Pons (tissue), 1 donor: ENCODE results near the gene PLEKHS1.
"Not testable (repeated sequence)": the region's sequence is repeated elsewhere in the genome, so short reads cannot be mapped to it uniquely, and the experiment has no call there.

Experiments used
- DNase-seq: peaks from one replicate; pipeline ENCODE4 v3.0.0-alpha.2; 2016; ENCODE audit warnings: low spot score

The PLEKHS1 gene

DNA sequence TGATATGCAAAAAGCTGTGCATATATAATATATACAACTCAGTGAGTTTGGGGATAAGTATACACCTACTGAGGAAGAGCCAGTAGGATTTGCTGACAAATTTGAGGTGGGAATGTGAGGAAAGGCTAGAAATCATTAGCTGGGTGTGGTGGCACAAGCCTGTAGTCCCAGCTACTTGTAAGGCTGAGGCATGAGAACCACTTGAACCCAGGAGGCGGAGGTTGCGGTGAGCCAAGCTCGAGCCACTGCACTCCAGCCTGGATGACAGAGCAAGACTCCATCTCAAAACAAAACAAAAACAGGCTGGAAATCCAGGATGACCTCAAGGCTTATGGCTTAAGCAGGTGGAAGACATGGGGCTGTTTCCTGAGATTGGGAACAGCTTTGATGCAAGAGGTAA lies 10.6 kb upstream of the PLEKHS1 start:
- DNase-seq, result no peak

DNA sequence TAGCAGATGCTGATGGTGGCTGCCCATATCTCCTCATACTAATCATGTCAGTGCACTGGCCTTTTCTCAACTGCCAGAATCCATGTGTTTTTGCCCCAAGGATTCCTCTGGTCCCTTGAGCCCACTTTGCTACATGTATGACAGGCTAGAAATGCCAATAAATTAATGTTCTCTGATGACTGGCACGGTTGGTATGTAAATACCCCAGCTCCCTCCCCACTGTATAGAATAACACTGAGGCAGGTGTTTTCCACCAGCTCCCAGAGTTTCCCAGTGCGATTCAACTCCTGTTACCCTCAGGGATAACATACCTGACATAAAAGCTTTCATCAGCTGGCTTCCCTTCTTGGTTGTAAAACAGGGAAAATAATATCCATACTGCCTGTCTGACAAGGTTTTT lies 9.0 kb upstream of the PLEKHS1 start:
- no peak for DNase-seq

DNA sequence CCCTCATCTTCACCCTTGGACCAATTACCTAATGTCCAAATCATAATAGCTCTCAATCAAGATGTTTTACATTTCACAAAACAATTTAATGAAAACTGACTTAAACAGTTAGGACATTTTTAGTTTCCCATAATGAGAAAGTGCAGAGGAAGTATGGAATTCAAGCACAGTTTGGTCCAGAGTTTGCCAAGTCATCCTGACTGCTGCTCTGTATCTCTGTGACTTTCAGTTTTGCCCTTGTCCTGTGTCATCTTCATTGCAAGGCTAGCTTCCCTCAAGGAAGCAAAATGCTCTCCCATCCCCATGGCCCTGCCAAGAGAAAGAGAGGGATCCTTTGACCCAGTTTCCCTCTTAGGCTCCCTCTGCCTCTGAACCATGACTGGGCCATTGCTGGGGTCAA lies 7.9 kb upstream of the PLEKHS1 start:
- no peak for DNase-seq

DNA sequence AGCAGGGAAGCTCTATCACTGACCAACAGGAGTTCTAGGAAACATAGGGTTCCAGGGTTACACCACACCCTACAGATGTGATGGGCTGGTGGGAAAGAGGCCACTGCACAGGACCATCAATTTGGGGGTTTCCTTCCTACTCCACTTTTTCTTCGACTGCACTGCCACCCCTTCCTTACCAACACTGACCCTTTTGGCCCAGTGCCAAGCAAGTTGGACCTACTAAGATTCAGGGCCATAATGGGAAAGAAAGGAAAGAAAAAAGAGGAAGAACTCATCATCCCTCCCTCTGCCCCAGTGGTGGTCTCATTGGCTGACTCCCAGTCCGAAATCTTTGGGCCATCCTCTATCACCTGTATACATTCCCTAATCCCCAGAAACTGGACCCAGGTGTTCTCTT lies 6.1 kb upstream of the PLEKHS1 start:
- DNase-seq, result no peak

DNA sequence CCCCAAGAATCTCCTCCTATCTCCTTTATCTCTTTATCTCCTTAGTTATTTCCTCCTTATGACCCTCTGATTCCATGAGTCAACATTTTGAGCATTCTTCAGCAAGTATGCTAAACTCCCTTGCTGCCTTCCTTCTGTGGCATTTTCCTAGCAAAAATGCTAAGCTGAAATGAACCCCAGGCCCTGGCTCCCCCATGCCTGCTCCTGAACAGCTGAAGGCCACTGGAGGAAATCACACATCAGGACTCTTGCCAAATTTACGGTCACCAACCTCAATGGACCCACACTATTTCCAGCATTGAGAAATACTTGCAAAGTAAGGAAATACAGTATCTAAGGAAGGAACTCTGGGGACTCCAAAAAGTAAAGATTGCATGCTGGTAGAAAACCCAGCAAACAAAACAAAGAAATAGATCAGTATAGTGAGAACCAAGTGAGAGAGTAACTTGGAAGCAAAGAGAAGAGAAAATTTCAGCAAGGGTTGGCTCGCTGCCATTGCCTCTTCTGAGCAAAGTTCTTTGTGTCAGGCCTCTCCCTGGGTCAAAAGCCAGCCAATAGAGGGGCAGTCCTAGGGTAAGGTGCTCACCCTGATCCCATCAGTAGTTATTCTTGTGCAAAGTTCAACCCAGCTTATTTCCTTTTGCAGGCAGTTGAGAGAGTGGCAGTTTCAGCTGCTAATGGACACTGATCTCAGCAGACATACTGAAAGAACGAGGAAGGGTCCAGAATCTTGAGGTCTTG lies 5.1 kb upstream of the PLEKHS1 start:
- DNase-seq, result no peak

DNA sequence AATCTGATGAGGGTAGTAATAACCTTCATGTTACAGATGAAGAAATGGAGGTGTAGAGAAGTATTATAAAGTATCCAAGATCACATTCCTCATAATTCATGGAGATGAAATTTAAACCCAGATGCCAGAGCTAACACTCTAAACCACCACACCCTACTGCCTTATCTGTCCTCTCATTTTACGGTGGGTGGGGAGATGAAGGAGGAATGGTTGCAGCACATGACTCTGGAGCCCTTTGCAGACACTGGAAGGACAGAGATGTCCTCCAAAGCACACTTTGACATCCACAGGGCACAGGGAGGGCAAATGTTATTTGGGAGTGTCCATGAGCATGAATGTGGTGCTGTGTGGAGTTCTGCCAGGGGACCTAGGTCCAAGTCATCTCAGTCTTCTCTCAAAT lies 1.1 kb downstream of the PLEKHS1 start:
- DNase-seq, result no peak

DNA sequence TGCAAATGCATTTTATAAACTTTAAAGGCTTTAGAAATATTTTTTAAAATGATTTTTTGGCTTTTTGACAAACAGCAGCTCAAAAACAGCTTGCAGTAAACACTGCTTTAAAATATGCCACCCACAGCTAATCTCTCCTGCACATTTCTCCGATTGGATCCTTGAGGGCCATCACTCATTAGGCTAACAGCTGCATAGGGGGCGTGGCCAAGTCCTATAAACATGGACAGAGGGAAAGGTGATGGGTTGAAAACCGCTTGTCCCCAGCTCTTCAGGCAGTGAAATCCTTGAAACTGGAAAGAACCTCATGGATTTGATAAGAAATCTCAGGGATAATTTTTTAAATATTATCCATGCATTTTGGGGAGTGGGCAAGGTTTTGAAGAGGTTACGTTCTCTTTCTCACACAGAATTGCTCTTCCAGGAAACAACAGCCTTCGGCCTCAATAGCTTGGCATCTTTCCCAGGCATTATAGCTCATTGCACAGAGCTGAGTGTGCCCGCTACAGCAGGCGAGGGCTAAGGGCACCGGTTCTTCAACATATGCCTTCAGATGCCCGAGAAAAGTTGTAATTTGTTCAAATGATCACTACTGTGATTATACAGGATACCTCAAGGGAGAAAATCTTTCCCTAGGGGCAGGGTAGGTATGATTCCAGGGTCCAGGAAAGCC lies 1.7 kb downstream of the PLEKHS1 start:
- no peak for DNase-seq

DNA sequence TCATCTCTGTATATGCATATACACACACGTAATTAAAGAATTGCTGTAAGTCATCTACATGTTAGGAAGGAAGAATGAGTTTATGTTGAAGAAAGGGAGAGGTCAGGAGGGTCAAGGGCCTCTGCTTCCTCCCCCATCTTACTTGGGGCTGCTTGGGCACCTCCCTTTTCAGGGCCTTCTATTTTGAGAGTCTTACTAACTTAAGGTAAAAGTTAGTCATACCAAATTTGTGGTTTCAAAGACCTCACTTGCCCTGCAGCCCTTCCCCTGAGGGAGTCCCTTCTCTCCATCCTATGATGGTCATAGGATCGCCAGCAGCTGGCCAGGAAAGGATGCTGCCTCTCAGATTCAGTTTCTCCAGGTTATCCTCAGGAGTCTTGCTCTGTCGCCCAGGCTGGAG lies 2.6 kb downstream of the PLEKHS1 start:
- DNase-seq, result no peak

DNA sequence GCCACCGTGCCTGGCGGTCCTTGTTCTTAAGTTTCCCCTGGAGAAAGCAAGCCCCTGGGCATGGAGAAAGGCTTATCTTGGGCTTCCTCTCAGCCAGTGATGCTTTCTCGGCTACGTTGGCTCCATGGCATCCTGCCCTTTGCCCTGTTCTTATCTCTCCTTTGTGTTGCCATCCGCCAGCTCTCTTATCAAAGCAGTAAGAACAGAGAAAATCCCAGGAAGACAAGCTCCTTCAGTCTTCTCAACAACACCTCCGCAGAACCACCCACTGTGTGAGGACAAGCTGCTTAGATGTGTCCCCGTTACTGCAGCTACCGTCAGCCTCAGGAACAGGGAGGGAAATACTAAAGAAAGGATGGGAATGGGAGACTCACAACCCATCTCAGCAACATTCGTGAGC lies 3.3 kb downstream of the PLEKHS1 start:
- no peak for DNase-seq

DNA sequence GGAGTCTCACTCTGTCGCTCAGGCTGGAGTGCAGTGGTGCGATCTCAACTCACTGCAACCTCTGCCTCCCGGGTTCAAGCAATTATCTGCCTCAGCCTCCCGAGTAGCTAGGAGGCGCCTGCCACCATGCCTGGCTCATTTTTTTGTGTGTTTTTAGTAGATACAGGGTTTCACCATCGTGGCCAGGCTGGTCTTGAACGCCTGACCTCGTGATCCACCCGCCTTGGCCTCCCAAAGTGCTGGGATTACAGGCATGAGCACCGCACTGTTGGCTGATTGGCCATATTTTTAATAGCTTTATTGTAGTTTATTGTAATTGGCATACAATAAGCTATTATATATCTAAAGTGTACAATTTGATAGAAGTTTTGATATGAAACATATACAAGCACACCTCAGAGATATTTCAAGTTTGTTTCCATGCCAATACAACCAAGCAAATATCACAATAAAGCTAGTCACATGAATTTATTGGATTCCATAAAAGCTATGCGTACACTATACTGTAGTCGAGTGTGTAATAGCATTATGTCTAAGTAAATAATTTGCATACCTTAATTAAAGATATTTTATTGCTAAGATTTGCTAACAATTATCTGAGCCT lies 5.6 kb downstream of the PLEKHS1 start:
- no peak for DNase-seq

DNA sequence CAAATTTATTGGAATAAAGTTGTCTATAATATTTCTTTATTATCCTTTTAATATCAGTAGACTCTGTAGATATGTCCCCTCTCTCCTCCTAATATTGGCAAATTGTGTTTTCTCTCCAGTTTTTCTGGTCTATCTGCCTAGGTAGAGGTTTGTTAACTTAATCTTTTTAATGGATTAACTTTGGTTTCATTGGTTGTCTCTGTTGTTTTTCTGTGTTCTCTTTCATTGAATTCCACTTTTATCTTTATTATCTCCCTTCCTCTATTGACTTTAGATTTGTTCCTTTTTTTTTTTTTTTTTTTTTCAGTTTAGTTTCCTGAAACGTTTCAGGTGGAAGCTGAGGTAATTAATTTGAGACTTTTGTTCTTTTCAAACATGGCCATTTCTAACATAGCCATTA lies 10.6 kb downstream of the PLEKHS1 start:
- no peak for DNase-seq

DNA sequence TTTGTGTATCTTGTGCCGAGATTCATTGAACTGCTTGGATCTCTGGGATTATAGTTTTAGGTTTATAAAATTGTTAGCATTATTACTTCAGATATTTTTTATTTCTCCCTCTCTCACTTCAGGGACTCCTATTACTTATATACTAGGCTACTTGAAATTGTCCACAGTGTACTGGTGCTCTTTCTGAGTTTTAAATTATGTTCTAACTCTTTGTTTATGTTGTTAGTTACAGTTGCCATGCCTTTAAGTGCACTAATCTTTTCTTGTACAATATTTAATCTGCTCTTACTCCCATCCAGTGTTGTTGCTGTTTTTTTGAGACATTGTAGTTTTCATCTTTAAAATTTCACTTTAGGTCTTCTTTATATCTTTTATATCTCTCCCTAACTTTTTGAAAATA lies 13.1 kb downstream of the PLEKHS1 start:
- no peak for DNase-seq

DNA sequence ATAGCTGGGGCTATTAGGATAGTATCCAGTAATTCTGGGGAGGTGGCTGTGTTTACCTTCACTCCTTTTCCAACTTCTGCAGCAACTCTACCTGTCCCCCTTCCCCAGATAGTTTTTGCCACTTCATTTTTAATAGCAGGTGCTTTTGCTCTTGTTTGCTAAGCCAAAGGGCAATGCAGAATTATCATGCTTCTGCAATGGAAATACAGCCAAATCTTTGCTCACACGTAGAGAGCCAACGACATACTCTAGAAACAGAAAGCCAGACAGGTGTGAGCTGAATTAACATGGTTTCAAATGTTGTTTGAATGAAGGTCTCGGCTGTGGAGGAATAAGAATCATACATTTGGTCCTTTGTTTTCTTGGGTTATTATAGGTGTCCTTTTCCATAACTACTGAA lies 14.4 kb downstream of the PLEKHS1 start:
- no peak for DNase-seq

DNA sequence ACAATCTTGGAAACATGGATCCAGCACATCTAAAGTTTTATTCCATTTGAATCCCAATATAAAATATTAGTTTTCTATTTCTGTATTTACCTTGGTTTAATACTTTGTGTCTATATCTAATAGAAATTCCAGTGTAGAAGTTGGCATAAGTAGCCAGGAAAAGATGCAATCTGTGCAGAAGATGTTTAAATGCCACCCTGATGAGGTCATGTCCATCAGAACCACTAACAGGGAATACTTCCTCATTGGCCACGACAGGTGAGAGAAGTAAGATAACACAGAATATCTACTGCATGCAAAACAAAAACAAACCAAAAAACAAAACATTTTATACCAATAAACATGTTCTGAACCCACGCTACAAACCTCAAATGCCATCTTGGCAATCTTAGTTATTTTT lies 15.7 kb downstream of the PLEKHS1 start:
- no peak for DNase-seq

DNA sequence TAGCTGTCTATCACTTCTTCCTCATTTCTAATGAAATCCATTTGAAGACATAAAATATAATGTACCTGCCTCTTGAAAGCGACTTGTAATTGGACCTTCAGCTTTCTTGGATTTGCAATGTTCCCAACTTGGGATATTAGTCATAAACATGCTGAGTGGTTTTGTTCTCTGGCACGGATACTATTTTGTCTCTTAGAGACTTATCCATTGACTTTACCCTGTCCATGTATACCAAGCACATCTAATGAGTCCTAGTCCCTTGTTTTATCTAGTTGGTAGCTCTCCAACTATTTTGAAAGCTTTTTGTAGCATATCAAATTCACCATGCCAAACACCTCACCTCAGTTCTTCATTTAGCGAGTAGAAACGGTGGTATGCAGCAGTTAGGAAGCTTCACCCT lies 18.9 kb downstream of the PLEKHS1 start:
- DNase-seq, result no peak

DNA sequence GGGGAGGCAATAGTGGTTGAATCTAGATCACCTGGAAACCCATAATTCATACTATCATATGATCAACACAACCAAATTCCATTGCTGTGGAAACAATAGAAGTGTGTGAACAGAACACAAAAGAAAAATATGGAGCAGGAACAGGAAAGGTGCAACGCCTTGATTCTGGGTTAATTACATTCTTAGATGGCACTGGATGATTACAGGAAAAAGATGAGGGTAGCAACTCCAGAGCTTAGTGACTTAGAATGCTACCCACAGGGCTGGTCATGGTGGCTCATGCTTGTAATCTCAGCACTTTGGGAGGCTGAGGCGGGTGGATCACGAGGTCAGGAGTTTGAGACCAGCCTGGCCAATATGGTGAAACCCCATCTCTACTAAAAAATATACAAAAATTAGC lies 19.6 kb downstream of the PLEKHS1 start:
- DNase-seq, result not testable (repeated sequence)

DNA sequence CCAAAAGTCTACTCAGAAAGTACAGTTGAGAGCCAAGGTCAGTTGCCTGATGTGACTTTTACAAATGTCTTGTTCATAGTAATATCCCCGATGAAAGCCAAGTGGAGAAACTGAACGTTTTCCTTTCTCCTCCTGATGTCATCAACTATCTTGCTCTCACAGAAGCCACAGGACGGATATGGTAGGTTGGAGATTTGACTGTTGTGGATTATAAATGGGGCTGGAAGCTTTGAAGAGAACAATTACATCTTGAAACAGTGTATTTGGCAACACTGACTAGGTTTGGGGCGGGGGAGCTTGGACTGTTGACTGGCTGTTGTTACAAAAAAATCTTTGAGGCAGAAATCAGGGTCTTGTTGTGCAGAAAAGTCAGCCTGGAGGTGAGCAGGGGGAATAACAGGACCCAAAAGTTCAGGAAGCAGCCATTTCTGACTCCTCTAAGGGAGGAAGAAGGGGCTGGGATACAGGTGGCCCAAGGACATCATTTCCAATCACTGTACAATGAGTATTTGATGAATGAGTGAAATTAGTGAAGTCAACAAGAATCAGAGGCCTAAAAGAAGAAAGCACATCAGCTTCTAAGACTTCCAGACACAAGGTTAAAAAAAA lies 24.3 kb downstream of the PLEKHS1 start:
- DNase-seq, result no peak

DNA sequence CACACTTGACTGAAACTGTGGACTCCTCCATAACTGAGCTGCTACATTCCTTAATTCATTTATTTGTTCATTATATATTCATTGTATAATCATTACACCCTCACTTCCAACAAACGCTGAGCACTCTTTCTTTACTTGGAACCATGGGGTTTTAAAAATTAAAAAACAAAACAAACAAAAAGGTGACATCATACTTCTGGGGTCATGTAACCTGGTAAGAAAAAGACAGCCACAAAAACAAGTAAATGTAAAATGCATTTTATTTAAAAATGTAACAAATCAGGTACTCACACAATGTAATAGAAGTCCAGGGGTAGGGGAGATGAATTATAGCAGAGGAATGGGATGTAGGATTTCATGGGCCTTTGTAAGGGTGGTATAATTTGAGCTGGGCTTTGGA lies 25.1 kb downstream of the PLEKHS1 start:
- no peak for DNase-seq

DNA sequence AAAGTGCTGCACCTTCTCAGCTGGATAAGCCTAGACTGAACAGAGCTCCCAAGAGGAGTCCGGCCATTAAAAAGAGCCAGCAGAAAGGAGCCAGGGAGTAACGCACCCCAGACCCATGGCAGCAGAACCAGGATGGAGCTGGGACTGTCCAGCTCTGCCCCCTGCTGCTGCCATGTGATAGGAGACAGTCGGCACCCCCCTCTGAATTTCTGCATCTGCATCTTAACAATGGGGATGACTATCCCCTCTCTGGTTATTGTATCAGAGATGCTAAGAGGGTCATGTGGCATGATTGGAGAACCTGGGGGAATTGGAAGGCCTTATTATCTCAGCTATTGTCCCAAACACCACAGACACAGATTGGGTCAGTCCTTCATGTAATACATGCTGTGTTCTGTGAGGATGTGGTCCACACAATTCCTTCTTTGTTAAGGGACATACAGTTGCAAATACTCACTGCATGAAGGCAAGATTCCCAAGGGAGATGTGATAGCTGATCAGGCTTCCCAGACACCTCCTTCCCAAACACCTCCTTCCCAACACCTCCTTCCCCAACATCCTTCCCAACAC lies 29.3 kb downstream of the PLEKHS1 start:
- peak; percentile 90 for DNase-seq

DNA sequence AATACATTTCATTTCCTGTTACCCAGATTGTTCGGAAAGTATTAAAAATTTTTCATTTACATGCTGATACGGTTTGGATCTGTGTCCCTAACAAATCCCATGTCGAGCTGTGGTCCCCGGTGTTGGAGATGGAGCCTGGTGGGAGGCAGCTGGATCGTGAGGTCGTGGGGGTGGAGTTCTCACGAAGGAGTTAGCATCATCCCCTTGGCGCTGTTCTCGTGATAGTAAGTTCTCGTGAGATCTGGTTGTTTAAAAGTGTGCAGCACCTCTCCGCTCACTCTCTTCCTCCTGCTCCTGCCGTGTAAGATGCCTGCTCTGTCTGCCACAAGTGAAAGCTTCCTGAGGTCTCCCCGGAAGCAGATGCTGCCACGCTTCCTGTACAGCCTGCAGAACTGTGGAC lies 30.9 kb downstream of the PLEKHS1 start:
- DNase-seq, result no peak

DNA sequence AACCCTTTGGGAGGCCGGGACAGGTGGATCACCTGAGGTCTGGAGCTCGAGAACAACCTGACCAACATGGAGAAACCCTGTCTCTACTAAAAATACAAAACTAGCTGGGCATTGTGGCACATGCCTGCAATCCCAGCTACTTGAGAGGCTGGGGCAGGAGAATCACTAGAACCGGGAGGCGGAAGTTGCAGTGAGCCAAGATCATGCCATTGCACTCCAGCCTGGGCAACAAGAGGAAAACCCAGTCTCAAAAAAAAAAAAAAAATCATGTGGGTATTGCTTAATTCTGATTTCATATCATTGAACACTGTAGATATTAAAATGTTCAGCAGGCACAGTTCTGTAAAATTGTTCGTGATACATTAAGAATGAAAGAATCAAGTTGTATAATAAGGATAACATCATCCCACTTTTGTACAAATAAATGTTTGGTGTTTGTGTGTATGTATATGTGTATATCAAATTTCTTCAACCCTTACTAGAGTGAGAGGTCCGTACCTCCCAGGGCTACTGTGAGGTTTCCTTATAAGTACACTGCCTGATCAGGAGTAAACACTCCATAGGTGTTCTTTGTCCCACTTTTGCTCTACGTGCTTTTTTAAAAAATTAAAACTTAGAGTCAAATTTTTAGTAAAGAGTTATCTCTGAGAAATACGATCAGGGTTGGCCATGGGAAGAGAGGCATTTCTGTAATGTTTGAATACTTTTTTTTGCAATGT lies 31.7 kb downstream of the PLEKHS1 start:
- no peak for DNase-seq

DNA sequence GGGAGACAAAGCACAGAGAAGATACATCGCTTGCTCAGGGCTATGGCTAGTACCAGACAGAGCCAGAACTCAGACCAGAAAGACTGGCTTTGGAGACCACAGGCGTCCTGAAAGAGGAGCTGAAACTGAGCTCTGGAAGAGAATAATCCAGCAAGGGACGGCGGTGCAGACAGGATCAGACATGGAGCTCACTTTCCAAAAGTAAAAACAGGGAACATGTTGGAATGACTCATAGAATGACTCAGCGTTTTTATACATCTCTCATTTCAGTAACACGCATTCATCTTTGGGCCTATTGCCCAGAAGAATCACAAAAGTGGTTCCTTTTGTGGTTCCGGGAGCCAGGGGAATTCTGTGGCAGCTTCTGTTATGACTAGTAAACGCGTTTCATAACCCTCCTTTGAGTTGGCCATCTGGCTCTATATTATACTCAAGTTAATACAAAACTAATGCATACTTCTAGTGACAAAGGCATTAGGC lies 37.2 kb downstream of the PLEKHS1 start:
- peak; percentile 8 for DNase-seq
